ENCODE results near the gene OR9G4. TPM values are rescaled to one million over a fixed set of nuclear protein-coding genes. Genes with fewer than 3 reads are reported as not detected.

The OR9G4 gene
- total and polyA plus RNA-seq, 2 experiments from 2014 or later, result not detected

DNA sequence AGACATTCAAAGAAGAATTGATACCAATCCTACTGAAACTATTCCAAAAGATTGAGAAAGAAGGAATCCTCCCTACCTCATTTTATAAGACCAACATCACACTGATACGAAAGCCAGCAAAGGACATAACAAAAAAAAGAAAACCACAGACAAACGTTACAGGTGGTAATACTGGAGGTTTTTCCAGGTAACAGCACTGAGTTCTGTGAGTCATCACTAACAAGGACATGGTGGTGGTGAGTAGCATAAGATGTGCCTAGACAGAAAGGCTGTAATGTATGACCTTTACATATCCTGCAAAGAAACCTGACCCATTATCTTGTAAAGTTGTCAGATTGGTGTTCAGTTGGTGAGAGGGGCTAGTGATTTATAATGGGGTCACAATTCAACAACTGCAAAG is 34.3 kb downstream of the OR9G4 start:
- 77% methylated on average over 2 of the region's 2 CpGs for WGBS (ENCODE audit: low lambda C conversion rate, missing lambda C conversion rate)
- no peaks in the 10 kb centered on the region for H3K9me2 ChIP-seq (replicated peaks; ENCODE audit: insufficient read depth)
- H3K9me3 ChIP-seq (ENCODE audit: low read depth), result no peaks in the 10 kb centered on the region
- H3K4me2 ChIP-seq, result no peak overlapping the region
- H3K36me3 ChIP-seq (replicated peaks; ENCODE audit: insufficient read depth, low read depth), result no peaks in the 10 kb centered on the region
- no peak overlapping the region for H3K27ac ChIP-seq
- no peak for TF ChIP-seq EZH2phosphoT487 (IDR thresholded peaks at IDR 0.05; ENCODE audit: low read depth, severe bottlenecking, unreplicated experiment)
- TF ChIP-seq EZH2 (IDR thresholded peaks at IDR 0.05; ENCODE audit: borderline replicate concordance), result no peak
- TF ChIP-seq, protein P1, sequence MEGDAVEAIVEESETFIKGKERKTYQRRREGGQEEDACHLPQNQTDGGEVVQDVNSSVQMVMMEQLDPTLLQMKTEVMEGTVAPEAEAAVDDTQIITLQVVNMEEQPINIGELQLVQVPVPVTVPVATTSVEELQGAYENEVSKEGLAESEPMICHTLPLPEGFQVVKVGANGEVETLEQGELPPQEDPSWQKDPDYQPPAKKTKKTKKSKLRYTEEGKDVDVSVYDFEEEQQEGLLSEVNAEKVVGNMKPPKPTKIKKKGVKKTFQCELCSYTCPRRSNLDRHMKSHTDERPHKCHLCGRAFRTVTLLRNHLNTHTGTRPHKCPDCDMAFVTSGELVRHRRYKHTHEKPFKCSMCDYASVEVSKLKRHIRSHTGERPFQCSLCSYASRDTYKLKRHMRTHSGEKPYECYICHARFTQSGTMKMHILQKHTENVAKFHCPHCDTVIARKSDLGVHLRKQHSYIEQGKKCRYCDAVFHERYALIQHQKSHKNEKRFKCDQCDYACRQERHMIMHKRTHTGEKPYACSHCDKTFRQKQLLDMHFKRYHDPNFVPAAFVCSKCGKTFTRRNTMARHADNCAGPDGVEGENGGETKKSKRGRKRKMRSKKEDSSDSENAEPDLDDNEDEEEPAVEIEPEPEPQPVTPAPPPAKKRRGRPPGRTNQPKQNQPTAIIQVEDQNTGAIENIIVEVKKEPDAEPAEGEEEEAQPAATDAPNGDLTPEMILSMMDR (IDR thresholded peaks at IDR 0.05; ENCODE audit: poor library complexity), result no peak
- H4K20me1 ChIP-seq (ENCODE audit: insufficient read depth, poor library complexity, severe bottlenecking), result no peaks in the 10 kb centered on the region
- no peak overlapping the region for H3K4me3 ChIP-seq
- H3K4me1 ChIP-seq (ENCODE audit: insufficient read depth), result no peaks in the 10 kb centered on the region
- H3K79me2 ChIP-seq, result no peaks in the 10 kb centered on the region
- DNase-seq (ENCODE audit: low spot score), result no peak
- H3K27me3 ChIP-seq, result no peaks in the 10 kb centered on the region
- H2AFZ ChIP-seq, result no peak overlapping the region

DNA sequence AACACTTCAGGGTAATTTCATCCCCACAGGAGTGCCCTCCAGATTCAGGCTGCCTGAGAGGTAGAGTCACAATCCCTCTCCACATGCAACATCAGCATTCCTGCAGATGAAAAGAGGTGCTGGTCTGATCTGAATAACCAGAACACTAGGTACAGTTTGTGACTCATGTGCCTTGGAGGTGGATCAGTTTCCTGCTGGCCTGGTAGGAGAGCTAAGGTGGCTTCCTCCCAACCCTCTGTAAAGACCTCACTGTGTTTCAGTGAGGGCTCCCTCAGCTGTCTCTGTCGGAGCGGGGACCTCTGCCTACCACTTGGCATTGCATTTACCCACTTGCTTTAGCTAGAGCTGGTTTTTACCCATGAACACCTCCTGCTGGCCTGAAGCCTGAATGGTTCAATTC is 42.0 kb downstream of the OR9G4 start:
- Histone ChIP-seq H3K4me2 (no peak overlapping the region), H3K4me3 (no peak overlapping the region), H3K9me2 (replicated peaks; ENCODE audit: insufficient read depth) (no peaks in the 10 kb centered on the region), H3K4me1 (ENCODE audit: insufficient read depth) (no peaks in the 10 kb centered on the region), H3K79me2 (no peaks in the 10 kb centered on the region), H3K27ac (no peak overlapping the region), H4K20me1 (ENCODE audit: insufficient read depth, poor library complexity, severe bottlenecking) (no peaks in the 10 kb centered on the region), H3K9me3 (ENCODE audit: low read depth) (no peaks in the 10 kb centered on the region), H3K36me3 (replicated peaks; ENCODE audit: insufficient read depth, low read depth) (no peaks in the 10 kb centered on the region), H2AFZ (no peak overlapping the region), H3K27me3 (no peaks in the 10 kb centered on the region)
- TF ChIP-seq EZH2 (IDR thresholded peaks at IDR 0.05; ENCODE audit: borderline replicate concordance) (no peak), EZH2phosphoT487 (IDR thresholded peaks at IDR 0.05; ENCODE audit: low read depth, severe bottlenecking, unreplicated experiment) (no peak)
- TF ChIP-seq, protein P1 (IDR thresholded peaks at IDR 0.05; ENCODE audit: poor library complexity), result no peak
- 87% methylated on average over 2 of the region's 2 CpGs for WGBS (ENCODE audit: low lambda C conversion rate, missing lambda C conversion rate)
- no peak for DNase-seq (ENCODE audit: low spot score)

DNA sequence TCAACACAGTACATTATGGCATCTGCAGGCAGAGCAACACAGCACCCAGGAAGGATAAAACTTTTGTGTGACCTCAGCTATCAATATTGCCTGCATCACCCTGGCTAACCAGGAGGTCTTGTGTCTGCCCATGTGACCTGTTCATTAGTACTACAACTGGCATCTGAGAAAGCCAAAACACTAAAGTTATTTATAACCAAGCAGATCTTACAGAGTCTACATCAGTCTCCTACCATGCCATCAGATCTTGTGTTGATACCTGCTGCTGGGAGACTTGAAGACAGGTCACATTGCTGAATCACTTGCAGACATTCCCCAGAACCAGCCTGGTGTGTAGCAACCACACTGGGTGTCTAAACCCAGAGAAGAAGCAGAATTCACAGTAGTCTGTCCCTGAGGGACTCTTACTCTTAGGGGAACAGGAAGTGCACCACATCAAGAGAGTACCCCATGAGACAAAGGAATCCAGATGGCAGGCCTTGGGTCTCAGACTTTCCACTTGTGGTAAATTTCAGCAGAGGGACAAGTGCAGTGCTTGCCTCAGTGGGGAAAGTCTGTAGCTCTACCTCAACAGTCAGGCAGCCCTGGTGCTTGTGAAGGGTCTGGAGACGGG is 42.6 kb downstream of the OR9G4 start:
- H3K9me3 ChIP-seq (ENCODE audit: low read depth), result no peaks in the 10 kb centered on the region
- H3K79me2 ChIP-seq, result no peaks in the 10 kb centered on the region
- 81% methylated on average over 1 of the region's 1 CpG for whole genome bisulfite sequencing (ENCODE audit: low lambda C conversion rate, missing lambda C conversion rate)
- DNase-seq (ENCODE audit: low spot score), result no peak
- no peaks in the 10 kb centered on the region for H3K4me1 ChIP-seq (ENCODE audit: insufficient read depth)
- no peaks in the 10 kb centered on the region for H3K27me3 ChIP-seq
- TF ChIP-seq, protein P1 (IDR thresholded peaks at IDR 0.05; ENCODE audit: poor library complexity), result no peak
- TF ChIP-seq EZH2 (IDR thresholded peaks at IDR 0.05; ENCODE audit: borderline replicate concordance) (no peak), EZH2phosphoT487 (IDR thresholded peaks at IDR 0.05; ENCODE audit: low read depth, severe bottlenecking, unreplicated experiment) (no peak)
- H3K4me2 ChIP-seq, result no peak overlapping the region
- no peaks in the 10 kb centered on the region for H4K20me1 ChIP-seq (ENCODE audit: insufficient read depth, poor library complexity, severe bottlenecking)
- no peaks in the 10 kb centered on the region for H3K36me3 ChIP-seq (replicated peaks; ENCODE audit: insufficient read depth, low read depth)
- no peak overlapping the region for H3K4me3 ChIP-seq
- H3K27ac ChIP-seq, result no peak overlapping the region
- no peak overlapping the region for H2AFZ ChIP-seq
- H3K9me2 ChIP-seq (replicated peaks; ENCODE audit: insufficient read depth), result no peaks in the 10 kb centered on the region

All from hepatocyte (in vitro differentiated cells).